Measurements from ENCODE around the gene EEPD1. TPM values are rescaled to one million over a fixed set of nuclear protein-coding genes. Genes with fewer than 3 reads are reported as not detected.

The EEPD1 gene
- total and polyA plus RNA-seq, 8 donors: 14.0 to 134 (median 19.4) TPM

GRCh38 chr7:36135700-36136099 is 17.4 kb upstream of the EEPD1 start:
- 97 to 100% (median 99%) methylated on average over 4 of the region's 4 CpGs for WGBS, 5 donors

GRCh38 chr7:36137258-36137657 is 15.8 kb upstream of the EEPD1 start:
- H3K4me3 ChIP-seq: no peak overlapping the region
- peaks cover 0 to 11% (median 3%) of the 10 kb centered on the region in 4 donors for H3K4me1 ChIP-seq
- H3K36me3 ChIP-seq: no peaks in the 10 kb centered on the region
- TF ChIP-seq POLR2A (IDR thresholded peaks at IDR 0.05) (no peak), POLR2AphosphoS5 (IDR thresholded peaks at IDR 0.05) (peak in 2 of 3 donors; percentile 74 to 84), EP300 (IDR thresholded peaks at IDR 0.05) (no peak), CTCF (IDR thresholded peaks at IDR 0.05) (no peak)
- intact Hi-C loops (cut with DNase I; ENCODE audit: low total_unique reads): no loop called here
- DNase-seq: no peak
- peak overlapping the region in 3 of 5 donors; percentile 20 to 49 (median 39) for H3K27ac ChIP-seq
- peaks cover 0 to 12% (median 0%) of the 10 kb centered on the region in 4 donors for H3K9me3 ChIP-seq
- H3K27me3 ChIP-seq: no peaks in the 10 kb centered on the region

More at GRCh38 chr7:36135700-36136099, 17.4 kb upstream of the EEPD1 start:
- Histone ChIP-seq H3K27ac (no peak overlapping the region), H3K4me1 (peaks cover 0 to 11% (median 3%) of the 10 kb centered on the region in 4 donors), H3K27me3 (no peaks in the 10 kb centered on the region), H3K4me3 (no peak overlapping the region), H3K36me3 (no peaks in the 10 kb centered on the region), H3K9me3 (peaks cover 0 to under 1% (median 0%) of the 10 kb centered on the region in 4 donors)
- TF ChIP-seq EP300 (IDR thresholded peaks at IDR 0.05) (no peak), CTCF (IDR thresholded peaks at IDR 0.05) (no peak), POLR2A (IDR thresholded peaks at IDR 0.05) (no peak), POLR2AphosphoS5 (IDR thresholded peaks at IDR 0.05) (no peak)
- intact Hi-C loops (cut with DNase I; ENCODE audit: low total_unique reads): no loop called here
- DNase-seq: no peak

DNA sequence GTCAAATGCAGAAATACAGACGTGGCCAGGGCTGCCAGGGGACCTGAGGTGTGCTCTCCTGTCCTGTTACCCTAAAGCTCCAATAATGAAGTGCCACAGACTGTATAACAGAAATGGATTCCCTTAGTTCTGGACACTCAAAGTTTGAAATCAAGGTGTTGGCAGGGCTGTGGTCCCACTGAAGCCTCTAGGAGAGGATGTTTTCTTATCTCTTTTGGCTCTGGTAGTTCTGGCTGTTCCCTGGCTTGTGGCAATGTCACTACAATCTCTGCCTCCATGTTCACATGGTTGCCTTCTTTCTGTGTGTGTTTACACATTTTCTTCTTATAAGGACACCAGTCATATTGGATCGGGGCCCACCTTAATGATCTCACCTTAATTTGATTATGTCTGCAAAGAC is 15.3 kb upstream of the EEPD1 start:
- no peaks in the 10 kb centered on the region for H3K36me3 ChIP-seq
- H3K27me3 ChIP-seq: no peaks in the 10 kb centered on the region
- peak overlapping the region in 2 of 5 donors; percentile 39 to 49 for H3K27ac ChIP-seq
- 47 to 72% (median 64%) methylated on average over 2 of the region's 2 CpGs for whole genome bisulfite sequencing, 5 donors
- TF ChIP-seq POLR2AphosphoS5 (IDR thresholded peaks at IDR 0.05) (no peak), CTCF (IDR thresholded peaks at IDR 0.05) (no peak), POLR2A (IDR thresholded peaks at IDR 0.05) (no peak), EP300 (IDR thresholded peaks at IDR 0.05) (no peak)
- H3K9me3 ChIP-seq: peaks cover 0 to 12% (median 0%) of the 10 kb centered on the region in 4 donors
- DNase-seq: no peak
- intact Hi-C loops (cut with DNase I; ENCODE audit: low total_unique reads): no loop called here
- H3K4me1 ChIP-seq: peaks cover 0 to 11% (median 3%) of the 10 kb centered on the region in 4 donors
- no peak overlapping the region for H3K4me3 ChIP-seq

DNA sequence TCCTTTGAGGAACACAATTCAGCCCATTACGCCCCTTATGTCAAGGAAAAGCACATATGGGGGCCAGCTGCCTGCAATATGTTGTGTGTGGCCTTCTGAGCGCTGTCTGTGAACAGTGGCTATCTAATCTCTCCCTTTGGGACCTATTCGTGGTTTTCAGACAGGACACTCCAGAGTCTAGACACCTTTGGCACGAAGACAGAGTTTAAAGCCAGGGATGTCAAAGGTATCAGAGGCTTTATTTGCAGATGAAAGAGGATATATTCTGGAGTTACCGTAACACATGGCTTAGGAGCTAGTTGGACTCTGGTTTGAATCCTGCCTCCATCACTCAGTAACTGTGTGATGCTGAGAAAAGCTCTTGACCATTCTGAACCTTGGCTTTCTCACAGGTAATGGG is 14.8 kb upstream of the EEPD1 start:
- Histone ChIP-seq H3K36me3 (no peaks in the 10 kb centered on the region), H3K27me3 (no peaks in the 10 kb centered on the region), H3K9me3 (peaks cover 0 to 12% (median 0%) of the 10 kb centered on the region in 4 donors), H3K27ac (peak overlapping the region in 2 of 5 donors; percentile 21 to 39), H3K4me1 (peaks cover 0 to 11% (median 3%) of the 10 kb centered on the region in 4 donors), H3K4me3 (no peak overlapping the region)
- 71 to 79% (median 76%) methylated on average over 5 of the region's 5 CpGs for WGBS, 5 donors
- no peak for DNase-seq
- TF ChIP-seq EP300 (IDR thresholded peaks at IDR 0.05) (no peak), POLR2AphosphoS5 (IDR thresholded peaks at IDR 0.05) (no peak)
- intact Hi-C loops (cut with DNase I; ENCODE audit: low total_unique reads): no loop called here

GRCh38 chr7:36141351-36141750 is 11.7 kb upstream of the EEPD1 start:
- intact Hi-C loops (cut with DNase I; ENCODE audit: low total_unique reads): no loop called here
- Histone ChIP-seq H3K27me3 (no peaks in the 10 kb centered on the region), H3K9me3 (peaks cover 0 to 12% (median 0%) of the 10 kb centered on the region in 4 donors), H3K4me1 (peaks cover 0 to 11% (median 3%) of the 10 kb centered on the region in 4 donors), H3K4me3 (no peak overlapping the region), H3K36me3 (no peaks in the 10 kb centered on the region), H3K27ac (peak overlapping the region in 1 of 5 donors; percentile 11)
- TF ChIP-seq EP300 (IDR thresholded peaks at IDR 0.05) (no peak), POLR2AphosphoS5 (IDR thresholded peaks at IDR 0.05) (peak in 1 of 3 donors; percentile 22), CTCF (IDR thresholded peaks at IDR 0.05) (no peak), POLR2A (IDR thresholded peaks at IDR 0.05) (no peak)
- 29 to 56% (median 41%) methylated on average over 1 of the region's 1 CpG for WGBS, 5 donors
- no peak for DNase-seq
